ENCODE data around the gene HSPA1B. TPM values are rescaled to one million over a fixed set of nuclear protein-coding genes. Genes with fewer than 3 reads are reported as not detected.
"Not testable (repeated sequence)": the region's sequence is repeated elsewhere in the genome, so short reads cannot be mapped to it uniquely, and the experiment has no call there.

Gene HSPA1B
- 185 and 359 TPM in 2 replicates for total RNA-seq (2014; rRNA removed; shearing (Covaris generic))

DNA sequence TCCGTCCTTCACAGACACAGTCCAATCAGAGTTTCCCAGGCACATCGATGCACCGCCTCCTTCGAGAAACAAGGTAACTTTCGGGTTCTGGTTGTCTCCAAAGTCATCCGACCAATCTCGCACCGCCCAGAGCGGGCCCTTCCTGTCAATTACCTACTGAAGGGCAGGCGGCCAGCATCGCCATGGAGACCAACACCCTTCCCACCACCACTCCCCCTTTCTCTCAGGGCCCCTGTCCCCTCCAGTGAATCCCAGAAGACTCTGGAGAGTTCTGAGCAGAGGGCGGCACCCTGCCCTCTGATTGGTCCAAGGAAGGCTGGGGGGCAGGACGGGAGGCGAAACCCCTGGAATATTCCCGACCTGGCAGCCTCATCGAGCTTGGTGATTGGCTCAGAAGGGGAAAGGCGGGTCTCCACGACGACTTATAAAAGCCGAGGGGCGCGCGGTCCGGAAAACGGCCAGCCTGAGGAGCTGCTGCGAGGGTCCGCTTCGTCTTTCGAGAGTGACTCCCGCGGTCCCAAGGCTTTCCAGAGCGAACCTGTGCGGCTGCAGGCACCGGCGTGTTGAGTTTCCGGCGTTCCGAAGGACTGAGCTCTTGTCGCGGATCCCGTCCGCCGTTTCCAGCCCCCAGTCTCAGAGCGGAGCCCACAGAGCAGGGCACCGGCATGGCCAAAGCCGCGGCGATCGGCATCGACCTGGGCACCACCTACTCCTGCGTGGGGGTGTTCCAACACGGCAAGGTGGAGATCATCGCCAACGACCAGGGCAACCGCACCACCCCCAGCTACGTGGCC lies at the start of gene HSPA1B:
Gene HSPA1B (plus strand): TSS at position 453 of the 794 bp plus-strand sequence. CDS start 213 bp downstream, at position 666.
- DNase-seq (ENCODE audit: low read depth), result peak; percentile 100

DNA sequence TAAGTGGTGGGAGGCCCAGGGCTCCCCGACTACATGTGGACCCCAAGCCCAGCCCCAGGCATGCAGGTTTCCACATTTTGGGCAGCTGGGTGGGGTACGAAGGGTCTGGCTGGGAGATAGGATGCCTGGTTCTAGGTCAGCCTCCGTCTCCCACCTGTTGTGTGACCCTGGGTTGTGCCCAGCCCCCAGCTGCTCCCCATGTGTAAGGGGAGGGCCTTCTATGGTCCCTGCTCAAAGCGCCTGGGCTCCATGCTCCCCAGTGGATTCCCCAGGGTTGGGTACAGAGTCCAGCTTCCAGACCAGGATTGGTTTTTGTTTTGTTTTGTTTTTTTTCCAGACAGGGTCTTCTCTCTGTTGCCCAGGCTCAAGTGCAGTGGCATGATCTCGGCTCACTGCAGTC lies 49.3 kb upstream of the HSPA1B start:
- no peak for DNase-seq (ENCODE audit: low read depth)

DNA sequence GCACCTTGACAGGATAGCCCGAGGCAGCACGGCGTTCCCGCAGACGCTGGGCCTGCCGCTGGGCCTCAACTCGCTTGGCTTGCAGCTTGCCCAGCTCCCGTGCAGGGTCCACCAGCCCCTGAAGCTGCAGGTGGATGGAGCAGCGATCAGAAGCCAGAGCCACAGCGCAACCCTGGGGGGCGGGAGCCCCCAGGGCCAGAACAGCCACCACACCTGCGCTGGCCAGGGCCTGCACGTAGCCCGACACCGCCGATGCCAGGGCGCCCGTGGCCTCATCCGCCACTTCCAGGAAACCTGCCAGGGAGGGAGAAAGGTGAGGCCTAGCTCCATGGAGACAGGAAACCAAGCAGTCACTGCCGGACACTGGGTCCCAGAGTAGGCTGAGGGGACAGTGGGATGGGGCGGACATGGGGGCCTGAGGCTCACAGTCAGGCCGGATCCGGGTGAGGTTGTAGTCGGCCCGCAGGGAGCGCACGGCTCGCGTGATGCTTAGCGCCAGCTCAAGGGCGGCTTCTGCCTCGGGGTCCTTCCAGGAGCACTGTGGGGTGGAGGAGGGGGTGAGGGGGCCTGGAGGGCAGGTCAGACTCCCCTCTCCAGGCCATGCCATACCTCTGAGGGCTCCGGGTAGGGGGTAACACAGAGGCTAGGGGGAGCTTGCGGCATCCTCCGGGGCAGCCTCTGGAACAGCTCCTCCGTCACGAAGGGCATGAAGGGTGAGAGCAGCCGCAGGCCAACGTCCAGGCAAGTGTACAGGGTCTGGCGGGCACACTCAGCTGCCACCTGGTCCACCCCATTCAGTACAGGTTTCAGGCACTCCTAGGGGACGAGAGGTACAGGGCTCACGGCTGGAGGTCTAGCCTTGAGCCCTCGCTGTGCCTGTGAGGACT lies 48.3 kb upstream of the HSPA1B start:
- no peak for DNase-seq (ENCODE audit: low read depth)

DNA sequence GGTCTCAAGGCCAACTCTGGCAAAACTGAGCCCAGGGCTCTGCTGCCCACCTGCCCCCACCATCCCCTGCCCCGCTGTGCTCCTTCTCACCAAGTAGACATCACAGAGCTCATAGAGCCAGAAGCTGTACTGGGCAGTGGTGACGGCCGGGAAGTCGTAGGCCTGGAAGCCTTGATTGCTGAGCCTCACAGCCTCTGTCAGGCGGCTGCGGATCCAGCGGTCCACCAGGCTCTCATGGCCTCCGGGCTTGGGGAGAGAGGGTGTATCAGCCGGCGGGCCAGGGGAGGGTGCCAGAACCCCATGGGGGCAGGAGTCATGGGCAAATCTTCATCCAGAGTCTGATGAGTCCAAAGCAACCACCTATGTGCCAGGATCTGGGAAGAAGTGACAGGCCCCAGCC lies 47.6 kb upstream of the HSPA1B start:
- DNase-seq (ENCODE audit: low read depth), result no peak

DNA sequence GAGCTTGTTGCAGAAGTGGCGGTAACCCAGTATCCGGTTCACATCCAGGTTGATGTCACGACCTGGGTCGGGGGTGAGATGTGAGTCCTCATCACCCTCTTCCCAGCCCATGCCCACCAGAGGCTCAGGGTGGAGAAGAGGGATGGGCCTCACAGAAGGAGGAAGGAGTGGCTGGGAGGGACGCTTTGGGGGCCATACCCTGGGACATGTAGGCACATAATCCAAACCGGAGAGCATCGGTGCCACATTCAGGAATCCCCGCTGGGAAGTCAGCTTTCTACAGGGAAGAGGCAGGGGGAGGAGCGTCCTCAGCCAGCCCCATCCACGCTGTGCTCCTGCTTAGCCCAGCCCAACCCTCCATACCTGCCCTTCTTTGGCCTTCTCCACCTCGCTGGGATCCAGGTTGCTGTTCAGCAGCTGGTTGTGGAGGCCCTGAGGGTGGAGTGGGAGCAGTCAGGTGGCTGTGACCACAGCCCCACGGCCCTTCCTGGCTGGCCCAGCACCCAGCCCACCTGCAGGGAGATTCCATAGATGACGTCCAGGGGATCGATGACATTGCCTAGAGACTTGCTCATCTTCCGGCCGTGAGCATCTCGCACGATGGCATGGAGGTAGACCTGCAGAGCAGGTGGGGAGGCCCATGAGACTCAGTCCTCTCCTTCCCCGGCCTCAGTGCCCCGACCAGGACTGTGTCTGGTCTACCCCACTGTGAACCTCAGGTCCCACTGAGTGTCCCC lies 46.9 kb upstream of the HSPA1B start:
- DNase-seq (ENCODE audit: low read depth), result no peak

DNA sequence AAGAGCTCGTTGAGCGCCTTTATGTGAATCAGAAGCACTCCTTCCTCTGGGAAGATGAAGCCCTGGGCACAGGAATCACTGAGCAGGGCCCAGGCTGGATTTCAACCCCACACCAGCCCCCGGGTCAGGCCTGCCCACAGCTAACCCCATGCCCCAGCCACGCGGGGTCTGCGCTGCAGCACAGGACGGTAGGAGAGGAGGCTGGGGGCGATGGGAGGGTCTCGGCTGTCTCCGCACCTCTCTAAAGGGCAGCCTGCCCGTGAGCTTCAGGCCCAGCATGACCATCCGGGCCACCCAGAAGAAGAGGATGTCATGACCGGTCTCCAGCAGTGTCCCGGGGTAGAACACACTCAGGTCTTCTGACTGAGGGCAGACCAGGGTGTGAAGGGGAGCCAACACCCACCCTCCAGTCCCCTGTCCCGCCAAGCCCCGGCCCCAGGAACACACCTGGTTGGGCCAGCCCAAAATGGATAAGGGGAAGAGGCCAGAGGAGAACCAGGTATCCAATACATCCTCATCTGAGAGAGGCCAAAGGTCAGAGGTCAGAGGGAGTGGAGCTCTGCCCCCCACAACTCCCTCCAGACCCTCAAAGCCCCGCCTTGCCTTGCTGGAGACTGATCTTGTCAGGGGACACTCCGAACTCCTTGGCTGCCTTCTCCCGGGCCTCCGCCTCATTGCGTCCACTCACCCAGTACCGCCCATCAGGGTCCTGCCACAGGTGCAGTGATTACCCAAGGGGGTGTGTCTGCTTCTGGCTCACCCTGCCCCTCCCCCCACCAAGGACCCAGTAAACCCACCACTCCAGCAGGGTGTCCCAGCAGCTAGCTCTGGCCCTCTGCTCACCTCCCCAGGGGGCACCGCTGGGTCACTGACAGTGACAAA lies 46.1 kb upstream of the HSPA1B start:
- DNase-seq (ENCODE audit: low read depth), result no peak

DNA sequence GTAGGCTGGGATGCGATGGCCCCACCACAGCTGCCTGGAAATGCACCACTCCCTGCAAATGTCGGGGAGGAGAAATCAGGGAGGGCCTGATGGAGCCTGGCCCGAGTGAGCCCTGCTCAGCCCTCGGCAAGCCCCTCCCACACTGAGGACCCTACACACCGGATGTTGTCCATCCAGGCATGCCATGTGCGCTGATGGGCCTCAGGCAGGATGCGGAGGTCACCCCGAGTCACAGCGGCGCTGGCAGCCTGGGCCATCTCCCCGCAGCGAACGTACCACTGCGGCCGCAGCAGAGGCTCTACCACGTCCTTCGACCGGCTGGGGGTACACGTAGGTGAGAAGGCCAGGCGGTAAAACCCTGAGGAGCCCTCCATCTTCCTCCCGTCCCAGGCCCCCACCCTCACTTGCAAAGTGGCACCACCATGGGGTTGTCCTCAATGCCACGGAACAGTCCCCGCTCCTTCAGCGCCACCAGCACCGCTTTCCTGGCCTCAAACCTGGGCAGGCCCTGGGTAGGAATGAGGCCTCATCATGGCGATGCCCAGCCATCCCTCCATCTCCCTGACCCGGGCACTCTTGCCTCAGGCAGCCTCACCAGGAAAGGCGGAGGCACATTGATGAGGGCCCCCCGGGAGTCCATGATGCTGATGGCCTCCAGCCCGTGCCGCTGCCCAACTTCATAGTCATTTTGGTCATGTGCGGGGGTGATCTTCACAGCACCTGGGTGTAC lies 45.2 kb upstream of the HSPA1B start:
- DNase-seq (ENCODE audit: low read depth), result no peak

DNA sequence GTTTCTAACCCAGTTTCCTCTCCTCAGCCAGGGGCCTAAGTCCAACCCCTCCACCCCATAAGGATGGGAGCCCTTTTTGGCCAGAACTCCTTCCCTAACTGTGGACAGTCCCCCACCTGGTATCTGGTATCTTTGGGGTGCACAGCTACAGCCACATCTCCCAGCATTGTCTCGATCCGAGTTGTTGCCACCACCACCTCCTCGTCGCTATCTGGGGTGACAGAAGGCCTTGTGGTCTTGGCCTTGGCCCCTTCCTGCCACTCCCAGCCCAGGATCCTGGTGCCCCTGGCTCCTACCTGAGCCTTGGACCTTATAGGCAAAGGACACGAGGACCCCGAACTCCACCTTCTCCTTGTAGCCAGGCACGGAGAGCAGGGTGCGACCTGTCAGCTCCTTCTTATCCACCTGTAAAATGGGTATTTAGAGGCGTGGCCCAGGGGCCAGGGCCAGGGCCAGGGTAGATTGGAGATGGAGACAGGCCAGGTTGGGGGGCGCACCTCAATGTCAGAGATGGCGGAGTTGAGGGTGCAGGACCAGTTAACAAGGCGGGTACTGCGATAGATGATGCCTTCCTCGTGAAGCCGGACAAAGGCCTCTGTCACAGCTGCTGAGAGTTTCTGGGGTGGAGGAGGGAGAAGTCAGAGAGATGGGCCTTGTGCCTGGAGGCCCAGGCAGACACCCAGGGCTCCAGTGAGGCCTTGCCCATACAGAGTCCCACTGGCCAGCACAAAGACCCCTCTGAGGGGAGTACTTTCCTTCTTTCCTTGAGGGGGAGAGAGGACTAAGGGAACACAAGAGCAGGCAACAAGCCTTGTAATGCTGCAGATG lies 43.2 kb upstream of the HSPA1B start:
- DNase-seq (ENCODE audit: low read depth), result no peak

DNA sequence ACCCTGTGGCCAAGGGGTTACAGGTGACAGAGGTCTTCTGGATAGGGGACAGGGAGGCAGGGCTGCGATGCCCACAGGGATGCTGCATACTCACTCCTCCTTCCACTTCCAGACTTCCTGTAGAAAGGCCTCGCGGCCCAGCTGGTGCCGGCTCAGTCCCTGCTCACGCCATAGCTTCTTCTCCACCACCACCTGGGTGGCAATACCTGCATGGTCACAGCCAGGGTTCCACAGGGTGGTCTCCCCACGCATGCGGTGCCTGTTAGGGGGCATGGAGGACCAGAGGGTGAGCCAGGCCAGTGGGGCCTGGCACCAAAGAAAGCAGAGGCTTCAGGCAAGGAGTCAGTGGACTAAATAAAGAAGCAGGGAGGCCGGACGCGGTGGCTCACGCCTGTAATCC lies 42.1 kb upstream of the HSPA1B start:
- DNase-seq (ENCODE audit: low read depth), result no peak

DNA sequence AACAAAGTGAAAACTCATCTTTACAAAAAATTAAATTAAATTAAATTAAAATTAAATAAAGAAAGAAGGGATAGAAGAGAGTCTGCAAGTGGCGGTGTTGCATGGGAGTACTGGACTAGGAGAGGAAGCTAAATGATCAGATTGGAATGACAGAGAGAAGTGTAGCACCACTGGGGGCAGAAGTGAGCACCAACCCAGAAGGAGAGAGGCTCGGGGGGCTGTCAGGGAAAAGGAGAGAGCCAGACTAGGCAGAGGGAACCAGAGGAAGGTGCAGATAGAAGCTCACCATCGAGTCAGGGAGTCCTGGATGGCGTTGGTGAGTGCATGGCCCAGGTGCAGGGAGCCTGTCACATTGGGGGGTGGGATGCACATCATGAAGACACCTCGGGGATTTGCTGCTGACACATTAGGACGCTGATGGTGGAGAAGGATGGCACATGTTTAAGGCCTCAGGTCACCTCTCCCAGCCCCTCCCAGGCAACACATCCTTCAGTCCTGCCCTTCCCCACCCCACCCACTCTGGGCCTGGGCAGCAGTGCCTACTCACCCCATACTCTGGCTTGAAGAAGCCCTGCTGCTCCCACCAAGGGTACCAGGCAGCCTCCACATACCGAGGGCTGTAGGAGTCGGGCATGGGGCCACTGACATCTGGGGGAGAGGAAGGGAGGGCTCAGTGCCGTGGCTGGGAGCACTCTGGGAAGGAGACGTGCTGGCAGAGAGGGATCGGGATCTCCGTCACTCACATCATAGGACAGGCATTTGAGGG lies 36.0 kb upstream of the HSPA1B start:
- DNase-seq (ENCODE audit: low read depth), result peak; percentile 45

DNA sequence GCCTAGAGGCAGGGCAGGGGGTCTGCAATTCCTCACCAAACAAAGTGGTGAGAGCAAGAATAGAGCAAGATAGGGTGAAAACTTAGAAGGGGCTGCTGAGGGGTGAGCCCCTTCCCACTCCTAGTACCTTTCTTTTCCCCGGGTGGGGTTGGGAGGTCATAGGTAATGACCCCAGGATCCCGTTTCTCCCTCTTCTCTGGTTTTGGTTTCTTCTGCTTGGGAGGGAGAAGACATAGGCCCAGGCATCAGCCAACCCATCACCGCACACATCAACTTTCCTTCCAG lies 35.5 kb upstream of the HSPA1B start:
- DNase-seq (ENCODE audit: low read depth), result no peak

DNA sequence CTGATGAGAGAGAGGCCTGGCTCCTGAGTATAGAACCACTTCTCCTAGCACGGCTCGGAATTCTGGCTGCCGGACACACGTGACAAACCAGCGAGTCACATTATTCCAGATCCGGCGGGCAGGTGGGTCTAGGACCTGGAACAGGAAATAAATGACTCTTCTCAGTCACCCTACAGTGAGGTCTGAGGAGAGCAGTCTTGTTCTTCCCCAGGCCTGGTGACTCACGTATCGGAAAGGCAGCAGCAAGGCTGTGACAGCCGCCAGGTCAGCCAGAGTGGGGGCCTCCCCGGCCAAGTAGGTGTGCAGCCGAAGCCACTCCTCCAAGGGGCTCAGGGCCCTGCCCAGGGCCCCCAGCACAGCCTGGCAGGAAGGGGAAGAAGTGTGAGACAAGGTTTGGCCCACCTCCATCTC lies 34.8 kb upstream of the HSPA1B start:
- DNase-seq (ENCODE audit: low read depth), result peak; percentile 96

DNA sequence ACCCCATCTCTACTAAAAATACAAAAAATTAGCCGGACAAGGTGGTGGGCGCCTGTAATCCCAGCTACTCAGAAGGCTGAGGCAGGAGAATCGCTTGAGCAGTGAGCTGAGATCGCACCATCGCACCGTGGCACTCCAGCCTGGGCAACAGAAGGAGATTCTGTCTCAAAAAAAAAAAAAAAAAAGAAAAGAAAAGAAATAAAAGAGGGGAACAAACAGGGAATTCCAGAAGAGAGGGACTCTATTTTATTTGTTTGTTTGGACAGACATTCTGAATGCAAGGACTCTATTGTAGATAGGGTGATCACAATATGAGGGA lies 33.7 kb upstream of the HSPA1B start:
- not testable (repeated sequence) for DNase-seq (ENCODE audit: low read depth)

DNA sequence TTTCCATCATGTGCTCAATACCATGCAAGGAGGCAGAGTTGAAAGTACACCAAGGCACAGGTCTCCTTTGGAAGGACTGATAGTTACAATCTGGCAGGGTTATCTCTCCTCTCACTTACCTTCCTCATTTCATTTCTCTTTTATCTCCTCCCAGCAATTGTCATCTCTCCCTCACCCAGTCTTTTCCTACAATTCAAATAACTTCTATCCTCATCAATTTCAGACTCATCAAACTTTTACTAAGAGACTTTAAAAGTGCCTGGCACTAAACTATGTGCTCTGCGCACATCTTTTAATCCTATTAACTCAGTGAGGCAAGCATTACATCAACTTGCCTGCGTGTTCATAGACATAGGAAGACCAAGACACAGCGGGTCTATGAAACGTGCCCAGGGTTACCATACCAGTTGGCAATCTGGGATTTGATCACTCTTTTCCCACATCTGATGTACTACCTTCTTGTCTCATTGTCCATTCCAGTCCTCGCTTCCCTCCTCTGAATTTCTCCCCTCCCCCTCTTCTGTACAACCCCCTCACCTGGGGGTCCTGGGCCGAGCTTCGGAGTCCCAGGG lies 33.2 kb upstream of the HSPA1B start:
- DNase-seq (ENCODE audit: low read depth), result peak; percentile 48

DNA sequence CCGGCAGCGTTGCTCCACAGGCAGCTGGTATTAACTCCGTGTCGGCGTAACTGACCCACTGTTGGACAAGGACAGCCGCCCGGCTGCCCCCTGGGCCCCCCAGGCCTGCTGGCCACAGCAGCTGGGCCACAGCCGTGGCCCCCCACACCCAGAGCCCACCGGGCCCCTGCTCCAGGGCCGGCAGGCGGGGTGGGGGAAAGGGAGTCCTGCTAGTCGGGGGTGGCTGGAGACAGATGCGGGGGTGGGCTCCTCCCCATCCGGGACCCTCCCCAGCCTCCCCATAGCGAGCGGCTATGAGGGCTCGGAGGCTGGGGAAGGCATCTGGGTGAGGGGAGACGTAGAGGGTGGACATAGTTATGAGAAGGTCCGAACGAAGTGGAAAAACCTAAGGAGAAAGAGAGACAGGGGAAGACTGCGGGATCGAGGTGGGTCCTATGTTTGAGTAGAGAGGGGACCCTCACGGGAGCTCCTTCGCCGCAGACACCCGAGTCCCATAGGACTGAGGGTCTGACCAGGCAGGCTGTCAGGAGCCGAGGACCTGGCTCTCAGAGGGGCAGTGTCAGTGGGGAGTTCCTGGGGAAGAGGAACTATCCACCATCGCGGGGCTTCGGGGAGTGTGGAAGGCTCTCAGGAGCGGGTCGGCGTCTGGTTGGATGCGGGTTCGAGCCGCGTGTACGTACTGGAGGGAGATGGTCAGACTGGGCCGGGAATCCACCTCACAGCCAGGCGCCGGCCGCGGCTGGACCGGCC lies 32.5 kb upstream of the HSPA1B start:
- DNase-seq (ENCODE audit: low read depth), result peak; percentile 69

DNA sequence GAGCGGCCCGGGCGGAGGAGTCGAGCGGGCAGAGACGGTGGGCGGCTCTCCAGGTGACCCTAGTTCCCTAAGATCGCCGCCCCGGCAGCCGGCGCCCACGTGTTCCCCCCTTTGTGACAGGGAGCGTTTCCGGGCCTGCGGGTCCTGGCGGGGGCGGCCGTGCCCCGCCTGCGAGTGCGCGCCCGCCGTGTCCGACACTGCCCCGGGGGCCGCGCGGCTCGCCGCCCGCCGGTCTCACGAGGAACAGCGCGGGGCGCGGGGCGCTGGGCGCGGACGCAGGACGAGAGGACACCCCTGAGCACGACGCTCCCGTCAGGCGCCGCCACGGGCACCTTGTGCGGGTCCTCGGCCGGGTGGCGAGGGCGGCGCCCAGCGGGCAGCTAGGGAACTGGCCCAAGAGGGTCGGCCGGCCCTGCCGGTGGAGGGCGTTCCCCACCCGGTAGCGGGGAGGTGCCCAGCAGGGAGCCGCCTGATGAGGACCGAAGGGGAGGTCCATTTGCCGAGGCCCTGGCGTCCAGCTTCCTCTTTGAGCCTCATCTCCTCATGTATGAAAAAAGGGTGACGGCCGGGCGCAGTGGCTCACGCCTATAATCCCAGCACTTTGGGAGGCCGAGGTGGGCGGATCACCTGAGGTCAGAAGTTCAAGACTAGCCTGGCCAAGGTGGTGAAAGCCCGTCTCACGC lies 31.8 kb upstream of the HSPA1B start, which contains the start of gene VARS1:
Gene VARS1 (minus strand): TSS at position 137 of the 683 bp plus-strand sequence. CDS start 535 bp downstream, outside the sequence.
- peak; percentile 92 for DNase-seq (ENCODE audit: low read depth)

DNA sequence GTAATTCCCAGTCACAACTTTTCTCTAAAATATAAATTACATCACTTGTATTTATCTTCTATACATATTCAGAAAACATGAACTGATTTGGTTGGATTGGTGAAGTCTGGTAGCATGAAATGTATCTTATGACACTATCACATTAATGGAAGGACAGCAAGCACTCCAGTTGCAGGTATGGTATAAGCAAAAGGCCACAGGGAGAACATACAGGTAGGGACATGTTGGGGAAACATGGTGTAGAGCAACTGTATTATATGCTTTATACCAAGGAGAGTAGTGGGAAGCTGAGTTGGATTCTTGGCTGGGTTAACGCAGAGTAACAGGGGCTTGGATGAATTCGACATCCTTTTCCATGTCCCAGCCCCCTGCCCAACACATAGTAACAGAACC lies 30.5 kb upstream of the HSPA1B start:
- DNase-seq (ENCODE audit: low read depth), result no peak
